H1 (cell line): ENCODE data around the gene VIPR2. TPM values are rescaled to one million over a fixed set of nuclear protein-coding genes. Genes with fewer than 3 reads are reported as not detected.

Source experiments
- NANOG ChIP-seq: IDR thresholded peaks from 2 replicates; pipeline ENCODE4 v1.6.1; 2011; ENCODE audit warnings: low read length, low read depth, mild to moderate bottlenecking, inconsistent platforms; ENCODE audit not compliant: insufficient read depth, poor library complexity, severe bottlenecking
- RAD21 ChIP-seq, 2 experiments: IDR thresholded peaks in 1 of 2; conservative IDR thresholded peaks in 1 of 2; 2 replicates each; pipeline ENCODE4 v1.6.1; 2011; ENCODE audit warnings: low read depth in 2 of 2, low read length in 2 of 2, improper control_type of control experiment in 1 of 2, inconsistent platforms in 1 of 2, mild to moderate bottlenecking in 1 of 2, moderate library complexity in 1 of 2
- SIRT6 ChIP-seq: IDR thresholded peaks from one replicate; pipeline ENCODE4 v1.7.1; 2012; ENCODE audit warnings: low read length, inconsistent platforms
- TAF1 ChIP-seq: IDR thresholded peaks from 2 replicates; pipeline ENCODE4 v1.6.1; 2011; ENCODE audit warnings: mild to moderate bottlenecking, low read depth, low read length
- polyA plus RNA-seq, 7 experiments: library from polyadenylated mRNA; depleted of rRNA in 3 of 7; stranded (reverse) in 5 of 7; unstranded in 2 of 7; fragments of >200 nt in 5 of 7; fragments of 200-250 nt in 2 of 7; gene quantifications; 1 replicate in 5 of 7; 2 replicates in 1 of 7; 4 replicates in 1 of 7; pipeline versions ENCODE4 v1.2.1 to v1.2.3, GENCODE V29; 2011 to 2013; ENCODE audit warnings: missing spikeins in 2 of 7, mixed read lengths in 2 of 7
- total RNA-seq: library from RNA; stranded (reverse); fragmentation: NEBNext Ultra II Directional; extraction: Animal tissue kit (Norgen Biotek cat#: 25700); gene quantifications from 2 replicates; pipeline ENCODE4 v1.2.1, GENCODE V29; 2021
- TF ChIP-seq, protein P1 (sequence below): IDR thresholded peaks from 2 replicates; pipeline ENCODE4 v1.6.1; 2011; ENCODE audit warnings: low read depth, mild to moderate bottlenecking, low read length; ENCODE audit not compliant: insufficient read depth
- TF ChIP-seq, protein P2 (sequence below): IDR thresholded peaks from 2 replicates; pipeline ENCODE4 v1.6.1; 2012; ENCODE audit warnings: low read length, inconsistent platforms

Gene VIPR2
- total and polyA plus RNA-seq, 2 of the 8 experiments (the other 6 are each of a cell fraction or from before 2014, with no cell fraction given): 2.4 to 6.3 TPM

DNA sequence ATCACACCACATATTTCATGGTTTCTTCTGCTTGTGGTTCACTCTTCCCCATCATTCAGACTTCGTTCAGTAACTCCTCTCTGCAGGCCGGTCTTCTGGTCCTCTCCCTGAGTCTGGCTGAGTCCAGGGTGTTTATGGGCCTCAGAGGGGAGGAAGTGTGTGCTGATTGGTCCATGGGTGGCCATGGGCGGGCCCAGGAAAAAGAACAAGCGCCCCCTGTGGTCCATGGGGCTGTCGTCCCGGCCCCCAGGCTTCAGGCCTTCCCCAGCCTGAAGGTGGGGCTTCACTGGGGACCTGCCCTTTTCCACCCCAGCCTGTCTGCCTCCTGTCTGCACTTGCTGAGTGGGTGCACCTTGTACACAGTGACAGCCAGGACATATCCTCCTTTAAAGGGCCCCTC lies 123.7 kb downstream of the VIPR2 start (continued):
- TF ChIP-seq RAD21 (IDR thresholded peaks at IDR 0.05 in 1 of 2, conservative IDR thresholded peaks at IDR 0.05 in 1 of 2; ENCODE audit: low read depth in 2 of 2, low read length in 2 of 2): peak in 1 of 2 experiments; percentile 27; a peak in 1 of 4 replicates
- TF ChIP-seq TAF1: 0 out of 2 replicates have a peak, but pooled peaks have one; percentile 18
- TF ChIP-seq, protein P1, sequence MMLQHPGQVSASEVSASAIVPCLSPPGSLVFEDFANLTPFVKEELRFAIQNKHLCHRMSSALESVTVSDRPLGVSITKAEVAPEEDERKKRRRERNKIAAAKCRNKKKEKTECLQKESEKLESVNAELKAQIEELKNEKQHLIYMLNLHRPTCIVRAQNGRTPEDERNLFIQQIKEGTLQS: no peak
- no peak for TF ChIP-seq NANOG
- TF ChIP-seq, protein P2, sequence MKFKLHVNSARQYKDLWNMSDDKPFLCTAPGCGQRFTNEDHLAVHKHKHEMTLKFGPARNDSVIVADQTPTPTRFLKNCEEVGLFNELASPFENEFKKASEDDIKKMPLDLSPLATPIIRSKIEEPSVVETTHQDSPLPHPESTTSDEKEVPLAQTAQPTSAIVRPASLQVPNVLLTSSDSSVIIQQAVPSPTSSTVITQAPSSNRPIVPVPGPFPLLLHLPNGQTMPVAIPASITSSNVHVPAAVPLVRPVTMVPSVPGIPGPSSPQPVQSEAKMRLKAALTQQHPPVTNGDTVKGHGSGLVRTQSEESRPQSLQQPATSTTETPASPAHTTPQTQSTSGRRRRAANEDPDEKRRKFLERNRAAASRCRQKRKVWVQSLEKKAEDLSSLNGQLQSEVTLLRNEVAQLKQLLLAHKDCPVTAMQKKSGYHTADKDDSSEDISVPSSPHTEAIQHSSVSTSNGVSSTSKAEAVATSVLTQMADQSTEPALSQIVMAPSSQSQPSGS: no peak
- TF ChIP-seq SIRT6: no peak
